ENCODE results near the gene EXD3. TPM values are rescaled to one million over a fixed set of nuclear protein-coding genes. Genes with fewer than 3 reads are reported as not detected.

EXD3 gene
- total and polyA plus RNA-seq, 2 of the 13 experiments (the other 11 are each of a cell fraction or from before 2014, with no cell fraction given), result 2.7 to 4.8 TPM

DNA sequence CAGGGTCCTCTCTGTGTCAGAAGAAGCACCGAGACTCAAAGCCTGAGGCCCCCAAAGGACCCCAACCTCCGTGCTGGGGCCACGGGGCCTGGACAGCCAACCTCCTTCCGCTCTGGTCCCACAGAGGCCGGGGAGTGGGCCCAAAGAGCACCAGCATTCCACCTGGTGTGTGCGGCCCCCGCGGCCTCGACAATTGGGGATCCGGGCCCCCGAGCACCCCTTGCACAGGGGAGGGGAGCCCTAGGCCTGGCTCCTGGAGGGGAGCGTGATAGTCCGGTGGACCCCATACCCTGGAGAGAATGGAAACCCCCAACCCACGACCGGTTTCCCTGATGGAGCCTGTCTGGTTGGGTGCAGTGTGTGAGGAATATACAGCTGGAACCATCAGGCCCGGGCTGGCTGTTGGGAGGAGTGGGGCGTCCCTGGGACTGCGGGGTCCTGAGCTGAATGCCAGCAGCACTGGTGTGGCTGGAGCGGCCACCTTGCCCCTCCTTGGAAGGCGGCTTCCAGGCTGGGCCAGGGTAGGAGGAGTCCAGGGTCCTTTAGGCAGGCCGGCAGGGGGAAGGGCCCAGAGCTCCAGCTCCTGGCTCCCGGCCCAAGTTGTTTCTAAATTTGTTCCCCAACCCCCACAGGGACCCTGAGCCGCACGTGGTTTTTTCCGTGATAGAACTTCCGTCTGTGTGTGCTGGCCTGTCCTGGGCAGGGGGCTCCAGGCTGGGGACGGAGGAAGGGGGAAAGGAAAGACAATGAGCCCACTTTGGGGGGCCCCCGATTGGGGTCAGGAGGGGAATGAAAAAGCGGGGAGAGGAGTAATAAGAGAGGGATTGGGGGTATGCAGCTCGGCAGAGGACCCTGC lies 146.3 kb downstream of the EXD3 start (continued):
- TF ChIP-seq KLF15 (CRISPR knock-in tag; IDR thresholded peaks at IDR 0.05; ENCODE audit: borderline replicate concordance) (0 out of 2 replicates have a peak, but pooled peaks have one; percentile 35), ZNF563 (CRISPR knock-in tag; IDR thresholded peaks at IDR 0.05) (0 out of 2 replicates have a peak, but pooled peaks have one; percentile 17), MEIS2 (CRISPR knock-in tag; IDR thresholded peaks at IDR 0.05) (no peak; the same call in 1 of the 2 replicates), ZNF235 (CRISPR knock-in tag; IDR thresholded peaks at IDR 0.05; ENCODE audit: borderline replicate concordance) (0 out of 2 replicates have a peak, but pooled peaks have one; percentile 47), ZNF546 (CRISPR knock-in tag; conservative IDR thresholded peaks at IDR 0.05) (peak; percentile 38; the same call in 1 of the 2 replicates), ARNT2 (CRISPR knock-in tag; IDR thresholded peaks at IDR 0.05; ENCODE audit: low read depth) (0 out of 2 replicates have a peak, but pooled peaks have one; percentile 29), ZNF30 (CRISPR knock-in tag; IDR thresholded peaks at IDR 0.05) (peak; percentile 33; the same call in 1 of the 2 replicates), ZNF773 (CRISPR knock-in tag; IDR thresholded peaks at IDR 0.05; ENCODE audit: borderline replicate concordance) (no peak), MIER2 (CRISPR knock-in tag; IDR thresholded peaks at IDR 0.05) (no peak), MAFG (CRISPR knock-in tag; IDR thresholded peaks at IDR 0.05) (no peak)
- TF ChIP-seq, protein P1, sequence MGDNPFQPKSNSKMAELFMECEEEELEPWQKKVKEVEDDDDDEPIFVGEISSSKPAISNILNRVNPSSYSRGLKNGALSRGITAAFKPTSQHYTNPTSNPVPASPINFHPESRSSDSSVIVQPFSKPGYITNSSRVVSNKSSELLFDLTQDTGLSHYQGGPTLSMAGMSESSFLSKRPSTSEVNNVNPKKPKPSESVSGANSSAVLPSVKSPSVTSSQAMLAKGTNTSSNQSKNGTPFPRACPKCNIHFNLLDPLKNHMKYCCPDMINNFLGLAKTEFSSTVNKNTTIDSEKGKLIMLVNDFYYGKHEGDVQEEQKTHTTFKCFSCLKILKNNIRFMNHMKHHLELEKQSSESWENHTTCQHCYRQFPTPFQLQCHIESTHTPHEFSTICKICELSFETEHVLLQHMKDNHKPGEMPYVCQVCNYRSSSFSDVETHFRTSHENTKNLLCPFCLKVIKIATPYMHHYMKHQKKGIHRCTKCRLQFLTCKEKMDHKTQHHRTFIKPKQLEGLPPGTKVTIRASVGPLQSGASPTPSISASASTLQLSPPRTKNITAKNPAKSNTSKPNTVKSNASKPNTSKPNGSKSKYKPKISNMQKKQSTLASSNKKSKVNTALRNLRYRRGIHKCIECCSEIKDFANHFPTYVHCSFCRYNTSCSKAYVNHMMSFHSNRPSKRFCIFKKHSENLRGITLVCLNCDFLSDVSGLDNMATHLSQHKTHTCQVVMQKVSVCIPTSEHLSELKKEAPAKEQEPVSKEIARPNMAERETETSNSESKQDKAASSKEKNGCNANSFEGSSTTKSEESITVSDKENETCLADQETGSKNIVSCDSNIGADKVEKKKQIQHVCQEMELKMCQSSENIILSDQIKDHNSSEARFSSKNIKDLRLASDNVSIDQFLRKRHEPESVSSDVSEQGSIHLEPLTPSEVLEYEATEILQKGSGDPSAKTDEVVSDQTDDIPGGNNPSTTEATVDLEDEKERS (CRISPR knock-in tag; IDR thresholded peaks at IDR 0.05), result no peak
- TF ChIP-seq, protein P2, sequence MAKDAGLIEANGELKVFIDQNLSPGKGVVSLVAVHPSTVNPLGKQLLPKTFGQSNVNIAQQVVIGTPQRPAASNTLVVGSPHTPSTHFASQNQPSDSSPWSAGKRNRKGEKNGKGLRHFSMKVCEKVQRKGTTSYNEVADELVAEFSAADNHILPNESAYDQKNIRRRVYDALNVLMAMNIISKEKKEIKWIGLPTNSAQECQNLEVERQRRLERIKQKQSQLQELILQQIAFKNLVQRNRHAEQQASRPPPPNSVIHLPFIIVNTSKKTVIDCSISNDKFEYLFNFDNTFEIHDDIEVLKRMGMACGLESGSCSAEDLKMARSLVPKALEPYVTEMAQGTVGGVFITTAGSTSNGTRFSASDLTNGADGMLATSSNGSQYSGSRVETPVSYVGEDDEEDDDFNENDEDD (CRISPR knock-in tag; IDR thresholded peaks at IDR 0.05; ENCODE audit: borderline replicate concordance), result 0 out of 2 replicates have a peak, but pooled peaks have one; percentile 2
- TF ChIP-seq, protein P3, sequence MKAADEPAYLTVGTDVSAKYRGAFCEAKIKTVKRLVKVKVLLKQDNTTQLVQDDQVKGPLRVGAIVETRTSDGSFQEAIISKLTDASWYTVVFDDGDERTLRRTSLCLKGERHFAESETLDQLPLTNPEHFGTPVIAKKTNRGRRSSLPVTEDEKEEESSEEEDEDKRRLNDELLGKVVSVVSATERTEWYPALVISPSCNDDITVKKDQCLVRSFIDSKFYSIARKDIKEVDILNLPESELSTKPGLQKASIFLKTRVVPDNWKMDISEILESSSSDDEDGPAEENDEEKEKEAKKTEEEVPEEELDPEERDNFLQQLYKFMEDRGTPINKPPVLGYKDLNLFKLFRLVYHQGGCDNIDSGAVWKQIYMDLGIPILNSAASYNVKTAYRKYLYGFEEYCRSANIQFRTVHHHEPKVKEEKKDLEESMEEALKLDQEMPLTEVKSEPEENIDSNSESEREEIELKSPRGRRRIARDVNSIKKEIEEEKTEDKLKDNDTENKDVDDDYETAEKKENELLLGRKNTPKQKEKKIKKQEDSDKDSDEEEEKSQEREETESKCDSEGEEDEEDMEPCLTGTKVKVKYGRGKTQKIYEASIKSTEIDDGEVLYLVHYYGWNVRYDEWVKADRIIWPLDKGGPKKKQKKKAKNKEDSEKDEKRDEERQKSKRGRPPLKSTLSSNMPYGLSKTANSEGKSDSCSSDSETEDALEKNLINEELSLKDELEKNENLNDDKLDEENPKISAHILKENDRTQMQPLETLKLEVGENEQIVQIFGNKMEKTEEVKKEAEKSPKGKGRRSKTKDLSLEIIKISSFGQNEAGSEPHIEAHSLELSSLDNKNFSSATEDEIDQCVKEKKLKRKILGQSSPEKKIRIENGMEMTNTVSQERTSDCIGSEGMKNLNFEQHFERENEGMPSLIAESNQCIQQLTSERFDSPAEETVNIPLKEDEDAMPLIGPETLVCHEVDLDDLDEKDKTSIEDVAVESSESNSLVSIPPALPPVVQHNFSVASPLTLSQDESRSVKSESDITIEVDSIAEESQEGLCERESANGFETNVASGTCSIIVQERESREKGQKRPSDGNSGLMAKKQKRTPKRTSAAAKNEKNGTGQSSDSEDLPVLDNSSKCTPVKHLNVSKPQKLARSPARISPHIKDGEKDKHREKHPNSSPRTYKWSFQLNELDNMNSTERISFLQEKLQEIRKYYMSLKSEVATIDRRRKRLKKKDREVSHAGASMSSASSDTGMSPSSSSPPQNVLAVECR (CRISPR knock-in tag; IDR thresholded peaks at IDR 0.05; ENCODE audit: borderline replicate concordance), result no peak
- TF ChIP-seq, protein P4, sequence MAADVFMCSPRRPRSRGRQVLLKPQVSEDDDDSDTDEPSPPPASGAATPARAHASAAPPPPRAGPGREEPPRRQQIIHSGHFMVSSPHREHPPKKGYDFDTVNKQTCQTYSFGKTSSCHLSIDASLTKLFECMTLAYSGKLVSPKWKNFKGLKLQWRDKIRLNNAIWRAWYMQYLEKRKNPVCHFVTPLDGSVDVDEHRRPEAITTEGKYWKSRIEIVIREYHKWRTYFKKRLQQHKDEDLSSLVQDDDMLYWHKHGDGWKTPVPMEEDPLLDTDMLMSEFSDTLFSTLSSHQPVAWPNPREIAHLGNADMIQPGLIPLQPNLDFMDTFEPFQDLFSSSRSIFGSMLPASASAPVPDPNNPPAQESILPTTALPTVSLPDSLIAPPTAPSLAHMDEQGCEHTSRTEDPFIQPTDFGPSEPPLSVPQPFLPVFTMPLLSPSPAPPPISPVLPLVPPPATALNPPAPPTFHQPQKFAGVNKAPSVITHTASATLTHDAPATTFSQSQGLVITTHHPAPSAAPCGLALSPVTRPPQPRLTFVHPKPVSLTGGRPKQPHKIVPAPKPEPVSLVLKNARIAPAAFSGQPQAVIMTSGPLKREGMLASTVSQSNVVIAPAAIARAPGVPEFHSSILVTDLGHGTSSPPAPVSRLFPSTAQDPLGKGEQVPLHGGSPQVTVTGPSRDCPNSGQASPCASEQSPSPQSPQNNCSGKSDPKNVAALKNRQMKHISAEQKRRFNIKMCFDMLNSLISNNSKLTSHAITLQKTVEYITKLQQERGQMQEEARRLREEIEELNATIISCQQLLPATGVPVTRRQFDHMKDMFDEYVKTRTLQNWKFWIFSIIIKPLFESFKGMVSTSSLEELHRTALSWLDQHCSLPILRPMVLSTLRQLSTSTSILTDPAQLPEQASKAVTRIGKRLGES (CRISPR knock-in tag; IDR thresholded peaks at IDR 0.05; ENCODE audit: borderline replicate concordance), result no peak
- TF ChIP-seq, protein P5, sequence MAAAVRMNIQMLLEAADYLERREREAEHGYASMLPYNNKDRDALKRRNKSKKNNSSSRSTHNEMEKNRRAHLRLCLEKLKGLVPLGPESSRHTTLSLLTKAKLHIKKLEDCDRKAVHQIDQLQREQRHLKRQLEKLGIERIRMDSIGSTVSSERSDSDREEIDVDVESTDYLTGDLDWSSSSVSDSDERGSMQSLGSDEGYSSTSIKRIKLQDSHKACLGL (CRISPR knock-in tag; IDR thresholded peaks at IDR 0.05), result peak; percentile 39; the same call in 1 of the 2 replicates
